ENCODE data around the gene LNP1.
"Not testable (repeated sequence)": the region's sequence is repeated elsewhere in the genome, so short reads cannot be mapped to it uniquely, and the experiment has no call there.

The LNP1 gene

GRCh38 chr3:100400780-100401673 lies at the start of gene LNP1, which contains the start of gene TOMM70:
LNP1 (plus strand) TSS chr3:100401539; CDS start chr3:100429730, 28,191 bp downstream.
TOMM70 (minus strand) TSS chr3:100401089; CDS start chr3:100400949, 140 bp downstream.
- DNase-seq: peak; percentile 95
- in situ Hi-C loops (cut with HindIII; ENCODE audit: low pct_ligation_motif_present, low pct_unique_long_range_greater_than_20kb, low sequenced_read_pairs): no loop called here

GRCh38 chr3:100351770-100352169 lies 49.6 kb upstream of the LNP1 start:
- in situ Hi-C loops (cut with HindIII; ENCODE audit: low pct_ligation_motif_present, low pct_unique_long_range_greater_than_20kb, low sequenced_read_pairs); DNase-seq: not testable (repeated sequence)

GRCh38 chr3:100352296-100353231 lies 48.8 kb upstream of the LNP1 start:
- in situ Hi-C loops (cut with HindIII; ENCODE audit: low pct_ligation_motif_present, low pct_unique_long_range_greater_than_20kb, low sequenced_read_pairs): no loop called here
- DNase-seq: no peak

- in situ Hi-C loops (cut with HindIII; ENCODE audit: low pct_ligation_motif_present, low pct_unique_long_range_greater_than_20kb, low sequenced_read_pairs): no loop called here
- DNase-seq: peak; percentile 83
Measured at GRCh38 chr3:100354850-100355249, 46.5 kb upstream of the LNP1 start.

- DNase-seq: peak; percentile 12
- in situ Hi-C loops (cut with HindIII; ENCODE audit: low pct_ligation_motif_present, low pct_unique_long_range_greater_than_20kb, low sequenced_read_pairs): no loop called here
Measured at GRCh38 chr3:100358413-100358812, 42.9 kb upstream of the LNP1 start.

- in situ Hi-C loops (cut with HindIII; ENCODE audit: low pct_ligation_motif_present, low pct_unique_long_range_greater_than_20kb, low sequenced_read_pairs): no loop called here
- DNase-seq: no peak
Measured at GRCh38 chr3:100359035-100359434, 42.3 kb upstream of the LNP1 start.

GRCh38 chr3:100360757-100361496 lies 40.4 kb upstream of the LNP1 start:
- no peak for DNase-seq
- in situ Hi-C loops (cut with HindIII; ENCODE audit: low pct_ligation_motif_present, low pct_unique_long_range_greater_than_20kb, low sequenced_read_pairs): no loop called here

GRCh38 chr3:100361897-100362296 lies 39.4 kb upstream of the LNP1 start:
- no peak for DNase-seq
- in situ Hi-C loops (cut with HindIII; ENCODE audit: low pct_ligation_motif_present, low pct_unique_long_range_greater_than_20kb, low sequenced_read_pairs): no loop called here

GRCh38 chr3:100364421-100364820 lies 36.9 kb upstream of the LNP1 start:
- no peak for DNase-seq
- in situ Hi-C loops (cut with HindIII; ENCODE audit: low pct_ligation_motif_present, low pct_unique_long_range_greater_than_20kb, low sequenced_read_pairs): no loop called here

- in situ Hi-C loops (cut with HindIII; ENCODE audit: low pct_ligation_motif_present, low pct_unique_long_range_greater_than_20kb, low sequenced_read_pairs): no loop called here
- DNase-seq: no peak
Measured at GRCh38 chr3:100366424-100366823, 34.9 kb upstream of the LNP1 start.

- in situ Hi-C loops (cut with HindIII; ENCODE audit: low pct_ligation_motif_present, low pct_unique_long_range_greater_than_20kb, low sequenced_read_pairs): no loop called here
- DNase-seq: no peak
Measured at GRCh38 chr3:100368441-100368840, 32.9 kb upstream of the LNP1 start.

GRCh38 chr3:100370756-100371155 lies 30.6 kb upstream of the LNP1 start:
- no peak for DNase-seq
- in situ Hi-C loops (cut with HindIII; ENCODE audit: low pct_ligation_motif_present, low pct_unique_long_range_greater_than_20kb, low sequenced_read_pairs): no loop called here

GRCh38 chr3:100374521-100374920 lies 26.8 kb upstream of the LNP1 start:
- in situ Hi-C loops (cut with HindIII; ENCODE audit: low pct_ligation_motif_present, low pct_unique_long_range_greater_than_20kb, low sequenced_read_pairs): no loop called here
- no peak for DNase-seq

GRCh38 chr3:100376301-100376700 lies 25.0 kb upstream of the LNP1 start:
- no peak for DNase-seq
- in situ Hi-C loops (cut with HindIII; ENCODE audit: low pct_ligation_motif_present, low pct_unique_long_range_greater_than_20kb, low sequenced_read_pairs): no loop called here

GRCh38 chr3:100384733-100385525 lies 16.4 kb upstream of the LNP1 start:
- in situ Hi-C loops (cut with HindIII; ENCODE audit: low pct_ligation_motif_present, low pct_unique_long_range_greater_than_20kb, low sequenced_read_pairs): no loop called here
- no peak for DNase-seq

- in situ Hi-C loops (cut with HindIII; ENCODE audit: low pct_ligation_motif_present, low pct_unique_long_range_greater_than_20kb, low sequenced_read_pairs): no loop called here
- no peak for DNase-seq
Measured at GRCh38 chr3:100386437-100387074, 14.8 kb upstream of the LNP1 start.

- no peak for DNase-seq
- in situ Hi-C loops (cut with HindIII; ENCODE audit: low pct_ligation_motif_present, low pct_unique_long_range_greater_than_20kb, low sequenced_read_pairs): no loop called here
Measured at GRCh38 chr3:100389025-100389424, 12.3 kb upstream of the LNP1 start.

Data from ACHN (cell line).